Heart left ventricle (tissue), 16 donors: ENCODE data around the gene TRPV5. TPM values are rescaled to one million over a fixed set of nuclear protein-coding genes. Genes with fewer than 3 reads are reported as not detected.

Experiments
- ATAC-seq, 4 donors: fragments of 200-7000 bp; cut with Tn5 transposase; one replicate each; pipeline ENCODE4 v1.9.1; 2020 to 2022; ENCODE audit warnings: moderate library complexity in 4 of 4, mild to moderate bottlenecking in 3 of 4, moderate number of reproducible peaks in 1 of 4
- DNase-seq, 5 donors: peaks; one replicate each; pipeline ENCODE4 v3.0.0-alpha.2; 2020
- H3K27ac ChIP-seq, 12 donors: fragments of 200-600 bp; sonication (generic) in 4 of 12; one replicate each; pipeline versions ENCODE4 v1.5.0 to v1.8.0; 2016 to 2022; ENCODE audit warnings: mild to moderate bottlenecking in 2 of 12
- H3K27me3 ChIP-seq, 9 donors: fragments of 200-600 bp; sonication (generic) in 2 of 9; one replicate each; pipeline versions ENCODE4 v1.5.1 to v1.8.0; 2016 to 2022; ENCODE audit warnings: mild to moderate bottlenecking in 3 of 9
- H3K36me3 ChIP-seq, 9 donors: fragments of 200-600 bp; sonication (generic) in 2 of 9; one replicate each; pipeline versions ENCODE4 v1.5.0 to v1.8.0; 2018 to 2022; ENCODE audit warnings: mild to moderate bottlenecking in 2 of 9
- H3K4me1 ChIP-seq, 12 donors: fragments of 200-600 bp; sonication (generic) in 4 of 12; one replicate each; pipeline versions ENCODE4 v1.5.0 to v1.8.0; 2016 to 2022; ENCODE audit warnings: mild to moderate bottlenecking in 3 of 12
- H3K4me3 ChIP-seq, 12 donors: fragments of 200-600 bp; sonication (generic) in 4 of 12; one replicate each; pipeline versions ENCODE4 v1.5.0 to v1.8.0; 2017 to 2022; ENCODE audit warnings: mild to moderate bottlenecking in 9 of 12, moderate library complexity in 4 of 12
- H3K9me3 ChIP-seq, 12 donors: fragments of 200-600 bp; sonication (generic) in 4 of 12; one replicate each; pipeline versions ENCODE4 v1.5.0 to v1.8.0; 2016 to 2022; ENCODE audit warnings: mild to moderate bottlenecking in 1 of 12
- CTCF ChIP-seq, 12 donors: fragments of 200-600 bp; sonication (generic) in 4 of 12; IDR thresholded peaks; one replicate each; pipeline versions ENCODE4 v1.5.0 to v1.8.0; 2018 to 2022; ENCODE audit warnings: antibody characterized with exemption in 12 of 12, mild to moderate bottlenecking in 5 of 12
- POLR2A ChIP-seq, 2 donors: fragments of 450-650 bp; IDR thresholded peaks; one replicate each; pipeline ENCODE4 v1.6.1; 2017; ENCODE audit warnings: antibody characterized with exemption in 2 of 2, mild to moderate bottlenecking in 2 of 2, moderate library complexity in 2 of 2
- WGBS, 4 donors: extraction: QIAGEN DNeasy Blood & Tissue Kit in 2 of 4; methylation state at CpG; one replicate each; pipeline versions ENCODE4 v1.1.5 to v1.1.7; 2013 to 2018; 5-methylcytosine and 5-hydroxymethylcytosine counted together
- intact Hi-C, 10 donors: fragments of 100-400 bp; cut with DNase I; formaldehyde crosslinking; loops; one replicate each; pipeline versions ENCODE4 v1.11.1 to v1.14.2; 2022
- polyA plus RNA-seq, 2 donors: library from polyadenylated mRNA; stranded (reverse); fragments of 200-250 nt; gene quantifications; one replicate each; pipeline ENCODE4 v1.2.3, GENCODE V29; 2013
- total RNA-seq, 9 donors: library from RNA; depleted of rRNA in 2 of 9; stranded (reverse); fragments of >200 nt in 2 of 9; fragmentation: NEBNext Ultra II Directional in 3 of 9; extraction: Animal tissue kit (Norgen Biotek cat#: 25700) in 3 of 9; gene quantifications; one replicate each; pipeline versions ENCODE4 v1.1.0 to v1.2.4, GENCODE V29; 2016 to 2023
- donor health status: ischemic (EF 13 %, LVEDD 7.1; RV severe dilation, severe dysfunction).
- donor health status: healthy with polysubstance abuse.
- donor health status: DM: no; HTN: yes; CAD: no.
- donor health status: DM: no; HTN: no; CAD: no.
- donor health status: ischemic (EF 25% LVEDD 6.9; RV normal size, moderate dysfunction).
- donor health status: ischemic (EF 25% LVEDD 5.7; RV mildly dilated, moderate dysfunction).
- donor health status: healthy.
- donor health status: DM: yes; HTN: yes; CAD: no.
- donor health status: ischemic (EF 35%, LVEDD 5.7; RV mildly dilated, moderate dysfunction).
- donor health status: nonischemic (EF 11% LVEDD 7.7; RV severe dilation, severe dysfunction).
- donor health status: DM: yes; HTN: yes; CAD: no.
- donor health status: PGD.
- donor health status: ischemic (EF 29% LVEDD 5.4; RV normal size, mild dysfunction).
- donor health status: nonischemic (EF 23%, LVEDD 6.1; RV moderate dilation, normal function).

Gene TRPV5
- total and polyA plus RNA-seq, 11 donors: not detected

- Histone ChIP-seq H3K9me3 (no peaks in the 10 kb centered on the region), H3K27me3 (peaks cover 0 to 24% (median 0%) of the 10 kb centered on the region in 9 donors), H3K4me1 (peaks cover 0 to 5% (median 0%) of the 10 kb centered on the region in 12 donors), H3K4me3 (no peak overlapping the region), H3K27ac (no peak overlapping the region), H3K36me3 (no peaks in the 10 kb centered on the region)
- 67 to 71% (median 69%) methylated on average over 6 of the region's 6 CpGs for WGBS, 4 donors
- DNase-seq (no peak), ATAC-seq (no peak)
- TF ChIP-seq CTCF (IDR thresholded peaks at IDR 0.05) (no peak), POLR2A (IDR thresholded peaks at IDR 0.05) (no peak)
- intact Hi-C loops: no loop called here
These were observed 31.1 kb upstream of the TRPV5 start for GRCh38 chr7:142964502-142965246.

GRCh38 chr7:142963993-142964392 lies 30.4 kb upstream of the TRPV5 start:
- DNase-seq (no peak), ATAC-seq (no peak)
- H3K36me3 ChIP-seq: no peaks in the 10 kb centered on the region
- H3K27me3 ChIP-seq: peaks cover 0 to 24% (median 0%) of the 10 kb centered on the region in 9 donors
- H3K9me3 ChIP-seq: no peaks in the 10 kb centered on the region
- no peak overlapping the region for H3K27ac ChIP-seq
- intact Hi-C loops: no loop called here
- H3K4me3 ChIP-seq: no peak overlapping the region
- TF ChIP-seq POLR2A (IDR thresholded peaks at IDR 0.05) (no peak), CTCF (IDR thresholded peaks at IDR 0.05) (no peak)
- 87 to 93% (median 88%) methylated on average over 2 of the region's 2 CpGs for WGBS, 4 donors
- peaks cover 0 to under 1% (median 0%) of the 10 kb centered on the region in 12 donors for H3K4me1 ChIP-seq

- ATAC-seq: no peak
- Histone ChIP-seq H3K4me3 (no peak overlapping the region), H3K27me3 (peaks cover 0 to 23% (median 0%) of the 10 kb centered on the region in 9 donors), H3K9me3 (no peaks in the 10 kb centered on the region), H3K36me3 (no peaks in the 10 kb centered on the region), H3K4me1 (no peaks in the 10 kb centered on the region), H3K27ac (no peak overlapping the region)
- intact Hi-C loops: no loop called here
- DNase-seq: no peak
- no peak for TF ChIP-seq CTCF (IDR thresholded peaks at IDR 0.05)
- no peak for TF ChIP-seq POLR2A (IDR thresholded peaks at IDR 0.05)
- 26 to 50% (median 32%) methylated on average over 1 of the region's 1 CpG for WGBS, 4 donors
These were observed 29.4 kb upstream of the TRPV5 start for GRCh38 chr7:142962991-142963390.

- H3K27me3 ChIP-seq: peaks cover 0 to 23% (median 0%) of the 10 kb centered on the region in 9 donors
- TF ChIP-seq POLR2A (IDR thresholded peaks at IDR 0.05) (no peak), CTCF (IDR thresholded peaks at IDR 0.05) (no peak)
- 43 to 57% (median 47%) methylated on average over 9 of the region's 9 CpGs for WGBS, 4 donors
- no peak within 1 kb of the TSS for H3K4me3 ChIP-seq
- no peaks in the 10 kb centered on the region for H3K36me3 ChIP-seq
- H3K27ac ChIP-seq: no peak within 1 kb of the TSS
- H3K4me1 ChIP-seq: no peaks in the 10 kb centered on the region
- no peak for ATAC-seq
- intact Hi-C loops: no loop called here
- no peaks in the 10 kb centered on the region for H3K9me3 ChIP-seq
- DNase-seq: no peak
These were observed 28.7 kb upstream of the TRPV5 start, which contains the start of gene KEL for GRCh38 chr7:142961973-142962926. KEL (minus strand) TSS chr7:142962363; CDS start chr7:142962206, 157 bp downstream.
